ENCODE measurements around the gene IL1RAP.

The IL1RAP gene

DNA sequence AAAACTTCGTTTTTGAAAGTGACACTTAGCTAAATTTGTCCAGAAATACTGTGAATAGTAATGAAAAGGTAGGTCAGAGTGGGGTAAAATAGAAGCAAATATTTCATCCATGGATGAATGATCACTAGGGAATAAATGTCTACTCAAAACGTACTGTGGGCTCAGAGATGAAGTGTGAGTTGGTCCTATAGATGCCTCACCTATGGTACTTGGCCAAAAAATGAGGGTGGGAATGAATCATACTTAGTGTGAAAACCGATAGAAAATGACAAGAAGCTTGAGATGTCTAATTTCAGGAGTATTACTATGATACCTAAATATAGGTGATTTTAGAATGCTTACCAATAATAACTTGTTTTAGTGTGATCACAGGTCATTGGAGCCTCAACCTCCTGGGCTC lies 192.7 kb downstream of the IL1RAP start:
- TF ChIP-seq, protein P1, sequence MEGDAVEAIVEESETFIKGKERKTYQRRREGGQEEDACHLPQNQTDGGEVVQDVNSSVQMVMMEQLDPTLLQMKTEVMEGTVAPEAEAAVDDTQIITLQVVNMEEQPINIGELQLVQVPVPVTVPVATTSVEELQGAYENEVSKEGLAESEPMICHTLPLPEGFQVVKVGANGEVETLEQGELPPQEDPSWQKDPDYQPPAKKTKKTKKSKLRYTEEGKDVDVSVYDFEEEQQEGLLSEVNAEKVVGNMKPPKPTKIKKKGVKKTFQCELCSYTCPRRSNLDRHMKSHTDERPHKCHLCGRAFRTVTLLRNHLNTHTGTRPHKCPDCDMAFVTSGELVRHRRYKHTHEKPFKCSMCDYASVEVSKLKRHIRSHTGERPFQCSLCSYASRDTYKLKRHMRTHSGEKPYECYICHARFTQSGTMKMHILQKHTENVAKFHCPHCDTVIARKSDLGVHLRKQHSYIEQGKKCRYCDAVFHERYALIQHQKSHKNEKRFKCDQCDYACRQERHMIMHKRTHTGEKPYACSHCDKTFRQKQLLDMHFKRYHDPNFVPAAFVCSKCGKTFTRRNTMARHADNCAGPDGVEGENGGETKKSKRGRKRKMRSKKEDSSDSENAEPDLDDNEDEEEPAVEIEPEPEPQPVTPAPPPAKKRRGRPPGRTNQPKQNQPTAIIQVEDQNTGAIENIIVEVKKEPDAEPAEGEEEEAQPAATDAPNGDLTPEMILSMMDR (IDR thresholded peaks at IDR 0.05; ENCODE audit: control insufficient read depth, insufficient read depth, low read depth, low read length, missing control alignments): no peak
- DNase-seq (ENCODE audit: low read depth): no peak
- H3K4me3 ChIP-seq (ENCODE audit: control insufficient read depth, low read depth, low read length): no peak overlapping the region

All from AG09309 (cell line).